GM18520 (cell line): ENCODE data around the gene ANKS3.

Experiments used
- ATAC-seq: cut with Tn5 transposase; IDR thresholded peaks from one replicate; pipeline ENCODE4 v1.9.1; 2021; ENCODE audit not compliant: unreplicated experiment

ANKS3 gene

DNA sequence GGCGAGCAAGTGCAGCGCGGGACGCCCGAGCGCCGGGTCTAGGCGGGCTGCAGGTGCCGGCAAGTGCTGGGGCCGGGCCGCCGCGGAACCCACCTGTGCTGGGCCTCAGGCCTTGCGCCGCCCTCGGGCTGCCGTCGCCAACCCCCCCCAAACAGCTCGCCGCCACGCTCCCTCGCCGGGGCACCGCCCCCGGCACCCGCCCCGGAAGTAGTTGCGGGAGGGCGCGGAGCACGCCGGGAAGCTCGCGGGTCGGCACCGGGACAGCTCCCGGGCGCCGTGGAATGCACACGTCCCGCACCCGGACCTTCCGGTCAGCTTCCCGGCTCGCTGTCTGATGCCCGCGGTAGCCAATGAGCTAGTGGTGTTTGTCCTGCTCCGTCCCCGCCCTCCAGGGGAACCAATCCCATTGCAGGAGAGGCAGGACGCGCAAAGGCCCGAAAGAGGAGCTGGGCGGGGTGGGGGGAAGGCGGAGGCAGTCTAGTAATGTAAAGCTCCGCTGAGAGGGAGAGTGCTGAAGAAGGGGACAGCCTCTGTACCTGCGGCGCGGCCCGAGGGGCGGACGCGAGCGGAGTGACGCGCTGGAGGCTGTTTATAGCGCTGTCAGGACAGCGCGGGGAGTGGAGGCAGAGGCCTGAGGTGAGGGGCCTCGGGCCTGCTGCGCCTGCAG is at the start of gene ANKS3, which contains the start of gene DNAAF8:
ANKS3 (minus strand) TSS at position 209 of the 667 bp plus-strand sequence. CDS start 4,122 bp downstream, outside the sequence.
DNAAF8 (plus strand) TSS at position 475 of the 667 bp plus-strand sequence. CDS start 1,978 bp downstream, outside the sequence.
- peak; percentile 85 for ATAC-seq

- no peak for ATAC-seq
Observed at GRCh38 chr16:4783251-4783950, 49.3 kb upstream of the ANKS3 start.

DNA sequence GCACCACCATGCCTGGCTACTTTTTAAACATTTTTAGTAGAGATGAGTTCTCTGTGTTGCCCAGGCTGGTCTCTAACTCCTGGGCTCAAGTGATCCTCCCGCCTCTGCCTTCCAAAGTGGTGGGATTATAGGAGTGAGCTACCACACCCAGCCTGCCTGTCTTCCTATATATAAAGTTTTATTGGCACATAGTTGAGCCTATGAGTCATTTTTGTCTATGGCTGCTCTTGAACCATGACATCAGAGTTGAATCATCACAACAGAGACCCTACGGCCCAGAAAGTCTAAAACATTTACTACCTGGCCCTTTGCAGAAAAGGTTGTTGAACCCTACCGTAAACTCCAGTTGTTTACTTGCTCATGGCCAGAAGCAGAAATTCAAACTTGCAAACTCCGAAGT is 46.2 kb upstream of the ANKS3 start:
- no peak for ATAC-seq

DNA sequence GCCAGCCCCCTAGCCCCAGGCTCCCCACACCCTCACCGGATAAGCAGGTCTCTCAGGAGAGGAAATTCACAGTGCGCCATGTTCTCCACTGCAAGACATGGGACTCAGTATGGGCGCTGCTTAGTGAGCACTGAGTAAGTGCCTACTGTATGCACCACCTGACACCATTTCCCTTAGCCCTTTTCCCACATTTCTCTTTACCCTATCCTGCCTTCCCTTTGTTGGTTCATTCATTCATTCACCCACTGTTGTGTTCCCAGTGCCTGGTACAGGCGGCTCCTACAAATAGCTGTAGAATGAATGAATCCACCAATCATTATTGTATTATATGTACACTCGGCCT is 44.0 kb upstream of the ANKS3 start:
- no peak for ATAC-seq

- ATAC-seq, result no peak
Observed at GRCh38 chr16:4777339-4778049, 43.4 kb upstream of the ANKS3 start.

- ATAC-seq, result no peak
Observed at GRCh38 chr16:4776141-4776705, 42.2 kb upstream of the ANKS3 start.

DNA sequence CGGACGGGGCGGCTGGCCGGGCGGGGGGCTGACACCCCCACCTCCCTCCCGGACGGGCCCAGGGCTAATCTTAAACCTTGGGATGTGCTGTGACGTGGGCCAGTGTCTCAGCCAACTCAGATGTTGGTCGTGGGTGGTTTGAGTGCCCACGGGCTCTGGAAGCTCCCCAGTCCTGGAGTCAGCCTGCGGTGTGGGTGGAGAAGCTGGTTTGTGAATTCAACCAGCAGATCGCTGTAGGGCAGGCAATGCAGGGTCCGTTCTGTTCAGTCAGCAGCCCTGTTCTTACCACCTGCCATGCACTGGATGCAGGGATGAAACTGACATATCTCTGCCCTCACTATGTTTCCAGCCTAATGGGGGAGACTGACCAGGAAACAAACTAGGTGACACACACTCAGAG is 40.9 kb upstream of the ANKS3 start:
- ATAC-seq, result no peak

DNA sequence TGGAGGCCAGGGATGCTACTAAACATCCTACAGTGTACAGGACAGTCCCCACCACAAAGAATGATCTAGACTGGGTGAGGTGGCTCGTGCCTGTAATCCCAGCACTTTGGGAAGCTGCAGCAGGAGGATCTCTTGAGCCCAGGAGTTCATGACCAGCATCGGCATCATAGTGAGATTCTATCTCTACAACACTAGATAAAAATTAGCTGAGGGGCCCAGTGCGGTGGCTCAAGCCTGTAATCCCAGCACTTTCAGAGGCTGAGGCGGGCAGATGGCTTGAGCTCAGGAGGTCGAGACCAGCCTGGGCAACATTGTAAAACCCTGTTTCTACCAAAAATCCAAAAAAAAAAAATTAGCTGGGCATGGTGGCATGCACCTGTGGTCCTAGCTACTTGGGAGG is 38.3 kb upstream of the ANKS3 start:
- no peak for ATAC-seq

DNA sequence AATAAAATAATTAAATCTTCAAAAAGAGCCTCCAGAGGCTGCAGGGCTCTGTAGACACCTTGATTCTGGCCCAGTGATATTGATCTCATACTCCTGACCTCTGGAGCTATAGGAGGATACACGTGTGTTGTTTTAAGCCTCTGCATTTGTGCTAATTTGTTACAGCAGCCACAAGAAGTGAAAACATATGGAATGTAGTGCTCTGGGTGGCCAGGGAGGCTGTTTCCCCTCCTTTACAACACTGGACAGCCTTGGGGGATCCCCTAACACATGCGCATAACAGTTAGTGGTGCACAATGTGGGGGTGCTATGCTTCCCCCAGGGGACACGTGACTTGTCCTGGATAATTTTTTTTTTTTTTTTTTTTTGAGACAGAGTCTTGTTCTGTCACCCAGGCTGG is 37.6 kb upstream of the ANKS3 start:
- no peak for ATAC-seq

DNA sequence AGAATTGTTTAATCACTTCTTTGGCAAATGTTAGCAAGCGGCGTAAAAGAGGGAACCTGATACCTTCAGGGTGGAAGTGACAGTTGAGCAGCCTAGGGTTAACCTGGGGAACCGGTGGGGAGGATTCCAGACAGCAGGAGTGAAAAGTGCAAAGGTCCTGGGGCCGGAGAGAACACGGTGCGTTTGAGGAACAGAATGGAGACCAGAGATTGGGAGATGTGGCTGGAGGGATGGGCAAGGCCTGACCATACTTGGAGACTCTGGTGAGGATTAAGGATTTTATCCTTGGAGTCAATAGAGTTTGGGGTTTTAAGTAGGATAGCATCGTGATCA is 35.2 kb upstream of the ANKS3 start:
- no peak for ATAC-seq

- ATAC-seq, result peak; percentile 32
Observed at GRCh38 chr16:4768549-4769305, 34.7 kb upstream of the ANKS3 start.

DNA sequence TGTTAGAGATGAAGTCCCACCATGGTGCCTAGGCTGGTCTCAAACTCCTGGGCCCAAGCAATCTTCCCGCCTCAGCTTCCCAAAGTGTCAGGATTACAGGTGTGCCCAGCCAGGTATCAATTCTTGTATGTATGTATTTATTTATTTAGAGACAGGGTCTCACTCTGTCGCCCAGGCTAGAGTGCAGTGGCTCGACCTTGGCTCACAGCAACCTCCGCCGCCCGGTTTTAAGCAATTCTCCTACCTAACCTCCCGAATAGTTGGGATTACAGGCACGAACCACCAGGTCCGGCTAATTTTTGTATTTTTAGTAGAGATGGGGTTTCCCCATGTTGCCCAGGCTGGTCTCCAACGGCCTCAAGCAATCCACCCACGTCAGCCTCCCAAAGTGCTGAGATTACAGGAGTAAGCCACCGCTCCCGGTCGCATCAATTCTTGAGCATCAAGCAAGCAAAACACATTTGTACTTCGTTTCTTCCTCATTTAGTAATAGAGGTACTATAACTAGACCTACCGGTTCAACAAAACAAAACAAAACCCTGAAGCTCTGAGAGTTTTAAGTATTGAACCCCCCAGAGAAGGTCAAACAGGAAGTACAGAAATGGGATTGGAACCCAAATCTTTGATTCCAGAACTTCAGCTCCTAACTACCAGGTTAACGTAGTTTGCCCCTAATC is 33.9 kb upstream of the ANKS3 start:
- peak; percentile 2 for ATAC-seq

DNA sequence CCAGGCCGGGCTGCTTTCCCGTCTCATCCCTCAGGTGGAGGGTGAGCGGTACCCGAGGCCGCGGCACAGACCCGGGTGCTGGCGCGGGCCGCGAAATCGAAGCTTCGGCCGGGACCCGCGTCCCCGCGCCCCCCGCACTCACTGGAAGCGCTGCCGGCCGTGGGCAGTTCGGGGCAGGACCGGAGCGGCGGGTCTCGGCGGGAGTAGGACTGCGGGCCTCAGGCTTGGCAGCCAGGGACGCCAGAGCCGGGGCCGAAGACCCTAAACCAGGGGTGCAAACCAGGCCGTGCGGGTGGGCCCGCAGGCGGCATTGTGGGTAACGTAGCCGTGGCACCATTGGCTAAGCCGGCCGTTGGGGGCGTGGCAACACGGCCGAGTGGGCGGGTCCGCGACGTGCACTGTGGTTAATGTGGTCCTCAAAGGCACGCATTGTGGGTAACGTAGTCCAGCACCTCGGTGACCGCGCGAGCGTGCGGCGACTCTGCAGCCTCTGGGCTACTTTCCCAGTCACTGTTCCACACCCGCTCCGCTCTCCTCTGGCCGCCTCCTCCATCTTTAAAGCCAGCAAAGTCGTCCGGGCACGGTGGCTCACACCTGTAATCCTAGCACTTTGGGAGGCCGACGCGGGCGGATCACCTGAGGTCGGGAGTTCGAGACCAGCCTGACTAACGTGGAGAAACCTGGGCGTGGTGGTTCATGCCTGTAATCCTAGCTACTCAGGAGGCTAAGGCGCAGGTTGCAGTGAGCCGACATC is 33.0 kb upstream of the ANKS3 start, which contains the start of gene ZNF500:
ZNF500 (minus strand) TSS at position 288 of the 754 bp plus-strand sequence. CDS start 1,184 bp downstream, outside the sequence.
- peak; percentile 84 for ATAC-seq

GRCh38 chr16:4765511-4766474 is 31.7 kb upstream of the ANKS3 start:
- ATAC-seq, result no peak

DNA sequence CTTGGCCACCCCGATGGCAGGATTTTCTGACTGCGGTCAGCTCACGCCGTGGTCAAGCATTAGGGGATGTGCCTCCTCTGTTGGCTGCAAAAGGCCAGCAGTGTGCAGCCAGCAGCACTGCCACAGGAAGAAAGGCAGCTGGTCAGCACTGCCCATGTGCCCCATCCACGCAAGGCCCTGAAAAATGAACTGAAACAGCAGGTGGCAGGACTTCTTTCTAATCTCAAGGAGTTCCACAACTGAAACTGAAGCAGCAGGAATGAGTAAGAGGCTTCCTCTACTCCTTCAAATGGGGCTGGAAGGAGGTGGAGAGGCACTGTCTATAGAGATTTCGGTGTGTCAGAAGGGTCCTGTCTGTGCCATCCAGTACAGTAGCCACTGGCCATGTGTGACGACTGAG is 29.7 kb upstream of the ANKS3 start:
- no peak for ATAC-seq

DNA sequence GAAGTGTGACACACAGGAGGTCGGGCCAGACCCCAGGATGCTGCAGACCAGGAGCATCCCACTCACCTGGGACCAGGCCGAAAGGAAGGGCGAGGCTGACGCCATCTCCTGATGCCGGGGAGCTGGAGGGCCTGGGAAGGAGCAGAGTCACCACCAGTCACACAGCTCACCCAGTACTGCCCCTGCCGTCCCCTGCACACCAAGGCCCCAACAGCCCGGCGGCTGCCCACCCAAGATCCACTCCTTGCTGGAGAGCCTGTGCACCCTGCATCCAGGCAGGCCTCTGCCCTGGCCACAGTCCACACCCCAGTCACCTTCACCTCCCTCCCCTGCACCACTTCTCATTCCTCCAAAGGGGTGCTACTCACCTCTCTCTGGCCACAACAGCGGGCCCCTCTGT is 28.1 kb upstream of the ANKS3 start:
- ATAC-seq, result no peak

DNA sequence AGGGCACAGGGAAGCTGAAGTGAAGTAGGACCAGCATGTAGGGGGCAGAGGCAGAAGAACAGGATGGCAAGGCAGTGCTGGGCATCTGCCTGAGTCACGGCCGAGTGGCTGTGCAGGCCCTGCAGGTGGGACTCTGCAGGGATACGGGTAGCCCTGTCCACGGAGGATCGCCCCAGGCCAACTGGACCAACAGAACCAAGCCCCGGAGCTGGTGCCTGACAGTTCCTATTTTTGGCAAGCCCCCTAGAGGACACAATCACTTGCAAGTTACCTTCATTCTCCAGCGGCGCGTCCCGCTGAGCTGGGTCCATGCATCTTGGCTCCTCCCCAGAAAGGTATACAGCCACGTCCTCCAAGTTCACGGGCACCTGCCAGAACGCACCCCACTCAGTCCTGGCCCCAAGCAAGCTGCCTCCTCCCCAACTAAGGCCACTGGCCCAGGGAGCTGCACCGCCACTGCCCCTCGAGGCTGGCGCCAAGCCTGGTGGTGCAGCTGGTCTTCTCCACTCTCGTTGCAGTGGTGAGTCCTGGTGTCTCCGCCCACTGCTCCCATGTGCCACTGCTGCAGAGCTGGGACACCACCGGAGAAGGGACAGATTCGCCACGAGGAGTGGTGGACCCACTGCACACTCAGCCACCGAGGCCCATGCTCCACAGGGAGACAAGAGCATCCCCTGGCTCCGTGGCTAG is 26.3 kb upstream of the ANKS3 start:
- no peak for ATAC-seq

DNA sequence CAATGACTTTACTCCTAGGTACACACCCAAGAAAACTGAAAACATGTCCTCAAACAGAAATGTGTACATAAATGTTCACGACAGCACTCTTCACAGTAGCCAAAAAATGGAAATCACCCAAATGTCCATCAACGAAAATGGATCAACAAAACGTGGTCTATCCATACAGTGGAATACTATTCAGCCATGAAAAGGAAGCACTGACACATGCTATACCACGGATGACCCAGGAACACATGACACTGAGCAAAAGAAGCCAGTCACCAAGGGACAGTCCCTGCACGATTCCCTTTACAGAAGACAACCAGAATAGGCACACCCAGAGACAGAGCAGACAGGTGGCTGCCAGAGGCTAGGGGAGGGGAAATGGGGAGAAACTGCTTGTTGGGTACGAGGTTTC is 21.6 kb upstream of the ANKS3 start:
- ATAC-seq, result no peak
